IMR-90 (cell line): ENCODE data around the gene TGM1. TPM values are rescaled to one million over a fixed set of nuclear protein-coding genes. Genes with fewer than 3 reads are reported as not detected.

Experiments used
- ATAC-seq: fragments of 200-7000 bp; cut with Tn5 transposase; 2 replicates; pipeline ENCODE4 v1.9.1; 2020; ENCODE audit warnings: low read depth, mild to moderate bottlenecking, moderate library complexity
- BruUV-seq: library from RNA; stranded (reverse); fragments of 400-500 nt; replicated peaks from 2 replicates; lab custom pipeline; 2021; lab: Mats Ljungman, UMichigan
- CTCF ChIA-PET: fragments of 300-600 bp; formaldehyde crosslinking; extraction: SDS; loops from one replicate; lab custom pipeline; 2021; ENCODE audit warnings: antibody characterized with exemption; lab: Yijun Ruan, JAX
- POLR2A ChIA-PET: fragments of 300-600 bp; sonication (Branson Sonifier 250); formaldehyde crosslinking; loops from one replicate; lab custom pipeline; 2022; ENCODE audit warnings: antibody characterized with exemption; ENCODE audit not compliant: unreplicated experiment; lab: Charles Lee
- DNase-seq: peaks from one replicate; pipeline ENCODE4 v3.0.0; 2013
- H2AFZ ChIP-seq: replicated peaks from 2 replicates; pipeline ENCODE3; 2013; ENCODE audit warnings: low read length, mild to moderate bottlenecking; ENCODE audit not compliant: poor library complexity
- H2AK5ac ChIP-seq: 2 replicates; pipeline ENCODE4 v1.6.1; 2013; ENCODE audit warnings: low read depth, low read length, inconsistent platforms
- H2AK9ac ChIP-seq: replicated peaks from 2 replicates; pipeline ENCODE3; 2013; ENCODE audit warnings: mild to moderate bottlenecking, low read depth, low read length, moderate library complexity; ENCODE audit not compliant: poor library complexity
- H2BK120ac ChIP-seq: 2 replicates; pipeline ENCODE4 v1.6.1; 2013; ENCODE audit warnings: low read depth, low read length, inconsistent platforms
- H2BK15ac ChIP-seq: 3 replicates; pipeline ENCODE4 v1.6.1; 2013; ENCODE audit warnings: low read depth, low read length, inconsistent platforms
- H2BK20ac ChIP-seq: 2 replicates; pipeline ENCODE4 v1.6.1; 2013; ENCODE audit warnings: low read depth, mild to moderate bottlenecking, inconsistent platforms, low read length, moderate library complexity
- H2BK5ac ChIP-seq: 2 replicates; pipeline ENCODE4 v1.6.1; 2013; ENCODE audit warnings: mild to moderate bottlenecking, low read depth, low read length, inconsistent platforms; ENCODE audit not compliant: poor library complexity, severe bottlenecking
- H3K14ac ChIP-seq: replicated peaks from 2 replicates; pipeline ENCODE4 v1.6.1; 2013; ENCODE audit warnings: low read depth, low read length, inconsistent platforms
- H3K18ac ChIP-seq: 2 replicates; pipeline ENCODE4 v1.6.1; 2013; ENCODE audit warnings: low read depth, low read length, control low read depth
- H3K23ac ChIP-seq: 2 replicates; pipeline ENCODE4 v1.6.1; 2013; ENCODE audit warnings: low read depth, low read length, inconsistent platforms
- H3K27ac ChIP-seq: 2 replicates; pipeline ENCODE4 v1.5.1; 2013; ENCODE audit warnings: mild to moderate bottlenecking, control low read depth, low read length; ENCODE audit not compliant: insufficient read depth
- H3K27me3 ChIP-seq: 2 replicates; pipeline ENCODE4 v1.6.1; 2013; ENCODE audit warnings: low read length; ENCODE audit not compliant: control insufficient read depth, insufficient read depth
- H3K36me3 ChIP-seq: 2 replicates; pipeline ENCODE4 v1.6.1; 2013; ENCODE audit warnings: low read length, mixed read lengths; ENCODE audit not compliant: control insufficient read depth, insufficient read depth
- H3K4ac ChIP-seq: 2 replicates; pipeline ENCODE4 v1.6.1; 2013; ENCODE audit warnings: low read depth, low read length, inconsistent platforms
- H3K4me1 ChIP-seq: 2 replicates; pipeline ENCODE4 v1.6.1; 2013; ENCODE audit warnings: low read length, mixed read lengths; ENCODE audit not compliant: control insufficient read depth, insufficient read depth
- H3K4me2 ChIP-seq: 2 replicates; pipeline ENCODE4 v1.6.1; 2013; ENCODE audit warnings: low read depth, mild to moderate bottlenecking, control low read depth, low read length, moderate library complexity
- H3K4me3 ChIP-seq: 2 replicates; pipeline ENCODE4 v1.5.1; 2013; ENCODE audit warnings: low read depth, mild to moderate bottlenecking, control low read depth, low read length, moderate library complexity; ENCODE audit not compliant: insufficient read depth
- H3K56ac ChIP-seq: 2 replicates; pipeline ENCODE4 v1.6.1; 2013; ENCODE audit warnings: low read length, inconsistent platforms; ENCODE audit not compliant: insufficient read depth; ENCODE audit errors: extremely low read depth
- H3K79me1 ChIP-seq, 2 experiments: 2 replicates each; pipeline ENCODE4 v1.6.1; 2013; ENCODE audit warnings: low read length in 2 of 2, inconsistent platforms in 1 of 2, low read depth in 1 of 2
- H3K9ac ChIP-seq: 2 replicates; pipeline ENCODE4 v1.6.1; 2013; ENCODE audit warnings: low read depth, low read length, control low read depth
- H3K9me1 ChIP-seq: 2 replicates; pipeline ENCODE4 v1.6.1; 2013; ENCODE audit warnings: low read length, inconsistent platforms; ENCODE audit not compliant: insufficient read depth
- H3K9me3 ChIP-seq: 2 replicates; pipeline ENCODE4 v1.6.1; 2013; ENCODE audit warnings: low read length; ENCODE audit not compliant: control insufficient read depth, insufficient read depth
- H4K20me1 ChIP-seq: 2 replicates; pipeline ENCODE4 v1.6.1; 2013; ENCODE audit warnings: low read length, inconsistent platforms; ENCODE audit not compliant: insufficient read depth
- H4K5ac ChIP-seq: 2 replicates; pipeline ENCODE4 v1.6.1; 2013; ENCODE audit warnings: mild to moderate bottlenecking, low read depth, low read length, control low read depth
- H4K8ac ChIP-seq, 2 experiments: 2 replicates each; pipeline ENCODE4 v1.6.1; 2013; ENCODE audit warnings: low read depth in 2 of 2, low read length in 2 of 2, control low read depth in 1 of 2, inconsistent platforms in 1 of 2
- H4K91ac ChIP-seq: 2 replicates; pipeline ENCODE4 v1.6.1; 2013; ENCODE audit warnings: low read depth, low read length, inconsistent platforms; ENCODE audit not compliant: insufficient read depth
- CTCF ChIP-seq: conservative IDR thresholded peaks from 2 replicates; pipeline ENCODE4 v1.5.1; 2012; ENCODE audit warnings: mild to moderate bottlenecking, low read depth, low read length, improper control_type of control experiment
- FOS ChIP-seq: fragments of 150-350 bp; IDR thresholded peaks from 2 replicates; pipeline ENCODE4 v1.6.1; 2016; ENCODE audit warnings: low read depth, low read length
- MAZ ChIP-seq: IDR thresholded peaks from 2 replicates; pipeline ENCODE4 v1.6.1; 2012; ENCODE audit warnings: low read depth, mild to moderate bottlenecking, low read length, improper control_type of control experiment, moderate library complexity, borderline replicate concordance
- POLR2A ChIP-seq: IDR thresholded peaks from 2 replicates; pipeline ENCODE4 v1.6.1; 2012; ENCODE audit warnings: mild to moderate bottlenecking, low read depth, low read length
- USF2 ChIP-seq: fragments of 150-350 bp; IDR thresholded peaks from 2 replicates; pipeline ENCODE4 v1.6.1; 2017; ENCODE audit warnings: mild to moderate bottlenecking, antibody characterized with exemption, low read length, low read depth
- WGBS, 2 experiments: methylation state at CpG; one replicate each; pipeline versions ENCODE4 v1.1.5 to v1.1.7; 2013; ENCODE audit warnings: missing lambda C conversion rate in 2 of 2; ENCODE audit not compliant: insufficient read length in 1 of 2; ENCODE audit errors: extremely low coverage in 2 of 2; 5-methylcytosine and 5-hydroxymethylcytosine counted together
- dilution Hi-C: fragments of 300-500 bp; cut with HindIII; formaldehyde crosslinking; loops from one replicate; pipeline ENCODE4 v1.14.3; 2018; ENCODE audit warnings: low sequenced_read_pairs; ENCODE audit not compliant: unreplicated experiment
- in situ Hi-C: fragments of 300-500 bp; cut with MboI; formaldehyde crosslinking; loops from 3 replicates; pipeline ENCODE4 v1.14.3; 2019; ENCODE audit warnings: low sequenced_read_pairs, inconsistent platforms, mixed read lengths
- intact Hi-C: fragments of 100-400 bp; cut with micrococcal nuclease; formaldehyde crosslinking; loops from 2 replicates; pipeline ENCODE4 v1.10.0; 2022
- polyA plus RNA-seq, 3 experiments: library from polyadenylated mRNA; depleted of rRNA; stranded (reverse); fragments of >200 nt; gene quantifications; 2 replicates each; pipeline ENCODE4 v1.2.3, GENCODE V29; 2012; ENCODE audit warnings: low replicate concordance in 1 of 3
- total RNA-seq: library from RNA; depleted of rRNA; stranded (reverse); fragments of >200 nt; gene quantifications from 2 replicates; pipeline ENCODE4 v1.2.3, GENCODE V29; 2012

TGM1 gene
- total and polyA plus RNA-seq, 2 of the 4 experiments (the other 2 are of a cell fraction), result 0.72 to 3.3 TPM

GRCh38 chr14:24292118-24292807, 29.3 kb upstream of the TGM1 start:
- Histone ChIP-seq H3K14ac (no peak overlapping the region), H3K9ac (no peak overlapping the region), H2AK5ac (no peak overlapping the region), H4K8ac (no peak overlapping the region), H3K4me2 (no peak overlapping the region), H3K9me3 (no peaks in the 10 kb centered on the region), H2BK120ac (no peak overlapping the region), H3K18ac (no peak overlapping the region), H3K36me3 (peaks cover 28% of the 10 kb centered on the region), H2AK9ac (no peak overlapping the region), H3K56ac (no peak overlapping the region), H3K9me1 (no peaks in the 10 kb centered on the region), H3K79me1 (0 out of 4 replicates have a peak, but pooled peaks cover 2 to 10% of the 10 kb centered on the region in 2 experiments), H4K5ac (no peak overlapping the region), H3K4ac (no peak overlapping the region), H3K27ac (no peak overlapping the region), H3K4me3 (no peak overlapping the region), H3K23ac (no peak overlapping the region), H3K4me1 (peaks cover 3% of the 10 kb centered on the region), H2BK20ac (no peak overlapping the region), H2BK5ac (no peak overlapping the region), H2BK15ac (no peak overlapping the region), H4K20me1 (no peaks in the 10 kb centered on the region), H2AFZ (no peak overlapping the region), H3K27me3 (no peaks in the 10 kb centered on the region), H4K91ac (no peak overlapping the region)
- TF ChIP-seq FOS (no peak), CTCF (no peak), MAZ (no peak), POLR2A (no peak), USF2 (no peak)
- WGBS, 2 experiments, result no CpG with 5 or more reads among the region's 11 CpGs
- intact Hi-C loops, result loop anchor here (10.0 kb wide), 1 partner anchor 307 kb away; the partner anchor contains the start of gene DHRS4L2
- in situ Hi-C loops, result no loop called here
- BruUV-seq, result no TSS peak
- no peak for DNase-seq
- dilution Hi-C loops, result no loop called here
- ChIA-PET POLR2A (no interaction called here), CTCF (interaction anchor here (2.1 kb wide), 1 partner anchor 16 kb away, joined by 5 read pairs; the partner anchor contains the start of gene CIDEB)
- ATAC-seq, result no peak
